ENCODE results near the gene GMDS.

The GMDS gene

GRCh38 chr6:2229039-2229438 is 16.4 kb downstream of the GMDS start:
- Histone ChIP-seq H3K4me3 (ENCODE audit: low read depth, low read length) (no peak overlapping the region), H3K4me2 (ENCODE audit: low read length) (no peak overlapping the region), H3K27ac (no peak overlapping the region), H3K9me3 (ENCODE audit: control insufficient read depth, low read length) (no peaks in the 10 kb centered on the region), H3K79me2 (no peaks in the 10 kb centered on the region), H3K36me3 (ENCODE audit: control insufficient read depth, insufficient read depth, low read length) (no peaks in the 10 kb centered on the region), H2AFZ (no peak overlapping the region), H3K27me3 (ENCODE audit: control insufficient read depth, insufficient read depth, low read length) (no peaks in the 10 kb centered on the region), H3K4me1 (no peaks in the 10 kb centered on the region), H3K9ac (no peak overlapping the region)
- no peak for TF ChIP-seq CTCF (IDR thresholded peaks at IDR 0.05)

GRCh38 chr6:2228392-2228791 is 17.0 kb downstream of the GMDS start:
- H2AFZ ChIP-seq = no peak overlapping the region
- H3K27ac ChIP-seq = no peak overlapping the region
- no peaks in the 10 kb centered on the region for H3K27me3 ChIP-seq (ENCODE audit: control insufficient read depth, insufficient read depth, low read length)
- no peak overlapping the region for H3K4me2 ChIP-seq (ENCODE audit: low read length)
- H3K36me3 ChIP-seq (ENCODE audit: control insufficient read depth, insufficient read depth, low read length) = no peaks in the 10 kb centered on the region
- H3K4me1 ChIP-seq = no peaks in the 10 kb centered on the region
- H3K79me2 ChIP-seq = no peaks in the 10 kb centered on the region
- no peak overlapping the region for H3K9ac ChIP-seq
- H3K9me3 ChIP-seq (ENCODE audit: control insufficient read depth, low read length) = no peaks in the 10 kb centered on the region
- no peak overlapping the region for H3K4me3 ChIP-seq (ENCODE audit: low read depth, low read length)
- no peak for TF ChIP-seq CTCF (IDR thresholded peaks at IDR 0.05)

GRCh38 chr6:2226775-2227174 is 18.6 kb downstream of the GMDS start:
- Histone ChIP-seq H3K4me3 (ENCODE audit: low read depth, low read length) (no peak overlapping the region), H3K9me3 (ENCODE audit: control insufficient read depth, low read length) (no peaks in the 10 kb centered on the region), H2AFZ (no peak overlapping the region), H3K9ac (no peak overlapping the region), H3K79me2 (peaks cover 3% of the 10 kb centered on the region), H3K36me3 (ENCODE audit: control insufficient read depth, insufficient read depth, low read length) (no peaks in the 10 kb centered on the region), H3K4me1 (no peaks in the 10 kb centered on the region), H3K4me2 (ENCODE audit: low read length) (no peak overlapping the region), H3K27ac (no peak overlapping the region), H3K27me3 (ENCODE audit: control insufficient read depth, insufficient read depth, low read length) (no peaks in the 10 kb centered on the region)
- TF ChIP-seq CTCF (IDR thresholded peaks at IDR 0.05) = no peak

GRCh38 chr6:2225422-2226392 is 19.7 kb downstream of the GMDS start:
- TF ChIP-seq CTCF (IDR thresholded peaks at IDR 0.05) = no peak
- H3K4me2 ChIP-seq (ENCODE audit: low read length) = no peak overlapping the region
- H3K4me3 ChIP-seq (ENCODE audit: low read depth, low read length) = no peak overlapping the region
- no peak overlapping the region for H2AFZ ChIP-seq
- H3K27me3 ChIP-seq (ENCODE audit: control insufficient read depth, insufficient read depth, low read length) = no peaks in the 10 kb centered on the region
- H3K4me1 ChIP-seq = no peaks in the 10 kb centered on the region
- no peak overlapping the region for H3K27ac ChIP-seq
- no peaks in the 10 kb centered on the region for H3K36me3 ChIP-seq (ENCODE audit: control insufficient read depth, insufficient read depth, low read length)
- H3K9me3 ChIP-seq (ENCODE audit: control insufficient read depth, low read length) = no peaks in the 10 kb centered on the region
- peaks cover 3% of the 10 kb centered on the region for H3K79me2 ChIP-seq
- no peak overlapping the region for H3K9ac ChIP-seq
